Measurements from ENCODE around the gene RBBP8NL.

RBBP8NL gene

DNA sequence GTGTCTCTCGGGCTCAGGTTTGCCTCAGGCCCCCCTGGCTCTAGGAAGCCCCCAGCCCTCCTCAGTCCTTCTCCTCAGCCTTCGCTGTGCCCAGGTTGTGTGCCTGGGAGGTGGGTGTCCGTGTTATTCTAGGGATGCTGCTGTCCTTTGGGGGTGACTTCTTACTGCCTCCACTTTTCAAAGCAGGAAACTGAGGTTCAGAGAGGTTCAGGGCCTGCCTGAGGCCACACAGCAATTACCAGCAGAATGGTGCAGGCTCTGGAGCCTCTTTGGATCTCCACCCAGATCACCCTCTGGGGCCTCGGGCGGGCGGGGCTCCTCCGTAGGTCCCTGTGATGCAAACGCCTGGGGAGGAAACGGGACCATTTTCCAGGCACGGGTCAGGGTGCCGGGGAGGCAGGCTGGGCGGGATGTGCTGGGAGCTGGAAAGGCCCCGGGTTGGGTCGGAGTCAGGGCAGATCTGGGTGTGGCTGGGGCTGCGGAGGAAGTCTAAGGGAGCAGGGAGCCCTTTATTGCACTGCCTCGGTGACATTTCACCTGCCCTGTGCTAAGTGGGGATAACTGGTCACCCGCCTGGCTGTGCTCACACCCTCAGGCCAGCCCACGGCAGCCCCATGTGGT, 25.2 kb upstream of the RBBP8NL start:
- H3K79me2 ChIP-seq (ENCODE audit: control insufficient read depth, insufficient read depth, low read length, poor library complexity) = no peaks in the 10 kb centered on the region
- H2BK120ac ChIP-seq (ENCODE audit: insufficient read depth, low read length, poor library complexity) = no peak overlapping the region
- H3K9ac ChIP-seq (ENCODE audit: low read length) = no peak overlapping the region
- no peaks in the 10 kb centered on the region for H3K27me3 ChIP-seq (ENCODE audit: insufficient read depth, low read length)
- no peaks in the 10 kb centered on the region for H3K4me1 ChIP-seq (ENCODE audit: control insufficient read depth in 1 of 2, insufficient read depth in 2 of 2, low read length in 2 of 2)
- no peak overlapping the region for H2AK5ac ChIP-seq (ENCODE audit: low read length)
- no peak overlapping the region for H3K23ac ChIP-seq (ENCODE audit: low read length)
- H3K4me2 ChIP-seq (ENCODE audit: low read length) = no peak overlapping the region
- H3K14ac ChIP-seq (ENCODE audit: low read length) = no peak overlapping the region
- H4K12ac ChIP-seq (ENCODE audit: low read depth, low read length) = no peak overlapping the region
- no peak overlapping the region for H3K4ac ChIP-seq (ENCODE audit: low read depth, low read length)
- no peak overlapping the region for H4K8ac ChIP-seq (ENCODE audit: low read depth, low read length)
- H2BK5ac ChIP-seq (ENCODE audit: low read depth, low read length, poor library complexity) = no peak overlapping the region
- no peaks in the 10 kb centered on the region for H3K36me3 ChIP-seq (ENCODE audit: control insufficient read depth in 1 of 2, insufficient read depth in 2 of 2, low read length in 2 of 2)
- no peak overlapping the region for H2BK12ac ChIP-seq (ENCODE audit: low read length)
- H3K4me3 ChIP-seq (ENCODE audit: low read depth, low read length) = no peak overlapping the region
- no peak overlapping the region for H2AFZ ChIP-seq (ENCODE audit: insufficient read depth, low read length, poor library complexity)
- no peak overlapping the region for H3K18ac ChIP-seq (ENCODE audit: low read length)
- H3K9me3 ChIP-seq (ENCODE audit: insufficient read depth, low read depth, low read length) = no peaks in the 10 kb centered on the region
- no peak overlapping the region for H4K91ac ChIP-seq (ENCODE audit: low read depth, low read length)
- no peak overlapping the region for H3K27ac ChIP-seq (ENCODE audit: low read depth, low read length)
- DNase-seq = no peak
- no CpG with 5 or more reads among the region's 18 CpGs for WGBS (ENCODE audit: extremely low coverage, insufficient coverage, insufficient read length)
- H3K79me1 ChIP-seq (ENCODE audit: low read length) = no peaks in the 10 kb centered on the region

DNA sequence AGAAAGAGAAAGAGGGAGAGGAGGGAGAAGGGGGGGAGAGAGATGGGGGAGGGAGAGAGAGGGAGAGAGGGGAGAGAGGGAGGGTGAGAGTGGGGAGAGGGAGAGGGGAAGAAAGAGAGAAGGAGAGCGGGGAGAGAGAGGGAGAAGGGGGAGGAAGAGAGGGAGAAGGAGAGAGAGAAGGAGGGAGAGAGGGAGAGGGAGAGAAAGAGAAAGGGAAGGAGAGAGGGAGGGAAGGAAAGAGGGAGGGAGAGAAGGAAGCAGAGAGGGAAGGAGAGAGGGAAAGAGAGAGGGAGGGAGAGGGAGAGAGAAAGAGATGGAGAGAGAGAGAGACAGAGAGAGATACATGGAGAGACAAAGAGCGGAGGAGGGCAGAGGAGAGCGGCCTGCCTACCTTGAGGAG, 24.6 kb upstream of the RBBP8NL start:
- H3K79me1 ChIP-seq (ENCODE audit: low read length) = no peaks in the 10 kb centered on the region
- no peak overlapping the region for H2BK12ac ChIP-seq (ENCODE audit: low read length)
- no peaks in the 10 kb centered on the region for H3K27me3 ChIP-seq (ENCODE audit: insufficient read depth, low read length)
- H3K4ac ChIP-seq (ENCODE audit: low read depth, low read length) = no peak overlapping the region
- no peak overlapping the region for H2AK5ac ChIP-seq (ENCODE audit: low read length)
- no peak overlapping the region for H3K4me3 ChIP-seq (ENCODE audit: low read depth, low read length)
- no peak overlapping the region for H3K14ac ChIP-seq (ENCODE audit: low read length)
- no peaks in the 10 kb centered on the region for H3K4me1 ChIP-seq (ENCODE audit: control insufficient read depth in 1 of 2, insufficient read depth in 2 of 2, low read length in 2 of 2)
- H3K9me3 ChIP-seq (ENCODE audit: insufficient read depth, low read depth, low read length) = no peaks in the 10 kb centered on the region
- no peak overlapping the region for H3K4me2 ChIP-seq (ENCODE audit: low read length)
- no peaks in the 10 kb centered on the region for H3K36me3 ChIP-seq (ENCODE audit: control insufficient read depth in 1 of 2, insufficient read depth in 2 of 2, low read length in 2 of 2)
- H2BK120ac ChIP-seq (ENCODE audit: insufficient read depth, low read length, poor library complexity) = no peak overlapping the region
- DNase-seq = no peak
- H3K18ac ChIP-seq (ENCODE audit: low read length) = no peak overlapping the region
- H3K79me2 ChIP-seq (ENCODE audit: control insufficient read depth, insufficient read depth, low read length, poor library complexity) = no peaks in the 10 kb centered on the region
- WGBS (ENCODE audit: extremely low coverage, insufficient coverage, insufficient read length) = 94% methylated on average over 1 of the region's 3 CpGs
- no peak overlapping the region for H3K27ac ChIP-seq (ENCODE audit: low read depth, low read length)
- H4K91ac ChIP-seq (ENCODE audit: low read depth, low read length) = no peak overlapping the region
- no peak overlapping the region for H2BK5ac ChIP-seq (ENCODE audit: low read depth, low read length, poor library complexity)
- no peak overlapping the region for H3K9ac ChIP-seq (ENCODE audit: low read length)
- no peak overlapping the region for H2AFZ ChIP-seq (ENCODE audit: insufficient read depth, low read length, poor library complexity)
- no peak overlapping the region for H4K12ac ChIP-seq (ENCODE audit: low read depth, low read length)
- no peak overlapping the region for H4K8ac ChIP-seq (ENCODE audit: low read depth, low read length)
- H3K23ac ChIP-seq (ENCODE audit: low read length) = no peak overlapping the region

DNA sequence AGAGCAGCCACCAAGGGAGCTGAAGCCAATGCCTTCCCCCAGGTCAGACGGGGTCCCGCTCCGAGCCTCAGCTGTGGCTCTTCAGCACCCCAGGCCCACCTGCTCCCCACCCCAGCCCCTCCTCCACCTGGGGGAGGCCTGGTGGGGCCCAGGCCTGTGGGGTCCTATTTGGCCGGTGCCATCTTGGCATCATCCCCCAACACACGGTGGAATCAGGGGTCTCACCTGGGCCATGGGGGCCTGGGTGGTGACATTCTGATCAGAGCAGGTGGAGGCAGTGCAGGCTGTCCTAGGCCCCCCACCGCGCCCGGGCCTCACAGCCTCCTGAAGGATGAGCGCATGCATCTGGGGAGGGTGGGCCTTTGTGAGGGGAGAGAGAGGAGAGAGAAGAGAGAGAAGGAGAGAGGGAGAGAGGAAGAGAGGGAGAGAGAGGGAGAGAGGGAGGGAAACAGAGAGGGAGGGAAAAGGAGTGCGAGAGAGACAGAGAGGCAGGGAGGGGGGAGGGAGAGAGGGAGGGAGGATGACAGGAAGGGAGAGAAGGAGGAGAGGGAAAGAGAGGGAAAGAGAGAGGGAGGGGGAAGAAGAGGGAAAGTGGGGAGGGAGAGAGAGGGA, 23.9 kb upstream of the RBBP8NL start:
- Histone ChIP-seq H3K14ac (ENCODE audit: low read length) (no peak overlapping the region), H3K9me3 (ENCODE audit: insufficient read depth, low read depth, low read length) (no peaks in the 10 kb centered on the region), H4K91ac (ENCODE audit: low read depth, low read length) (no peak overlapping the region), H3K18ac (ENCODE audit: low read length) (no peak overlapping the region), H3K4ac (ENCODE audit: low read depth, low read length) (no peak overlapping the region), H2BK5ac (ENCODE audit: low read depth, low read length, poor library complexity) (no peak overlapping the region), H3K4me1 (ENCODE audit: control insufficient read depth in 1 of 2, insufficient read depth in 2 of 2, low read length in 2 of 2) (no peaks in the 10 kb centered on the region), H2BK120ac (ENCODE audit: insufficient read depth, low read length, poor library complexity) (no peak overlapping the region), H3K27me3 (ENCODE audit: insufficient read depth, low read length) (no peaks in the 10 kb centered on the region), H3K9ac (ENCODE audit: low read length) (no peak overlapping the region), H3K4me3 (ENCODE audit: low read depth, low read length) (no peak overlapping the region), H4K8ac (ENCODE audit: low read depth, low read length) (no peak overlapping the region), H4K12ac (ENCODE audit: low read depth, low read length) (no peak overlapping the region), H3K79me1 (ENCODE audit: low read length) (no peaks in the 10 kb centered on the region), H3K79me2 (ENCODE audit: control insufficient read depth, insufficient read depth, low read length, poor library complexity) (no peaks in the 10 kb centered on the region), H2AFZ (ENCODE audit: insufficient read depth, low read length, poor library complexity) (no peak overlapping the region), H3K23ac (ENCODE audit: low read length) (no peak overlapping the region), H2AK5ac (ENCODE audit: low read length) (no peak overlapping the region), H3K36me3 (ENCODE audit: control insufficient read depth in 1 of 2, insufficient read depth in 2 of 2, low read length in 2 of 2) (no peaks in the 10 kb centered on the region), H3K4me2 (ENCODE audit: low read length) (no peak overlapping the region), H2BK12ac (ENCODE audit: low read length) (no peak overlapping the region), H3K27ac (ENCODE audit: low read depth, low read length) (no peak overlapping the region)
- WGBS (ENCODE audit: extremely low coverage, insufficient coverage, insufficient read length) = no CpG with 5 or more reads among the region's 10 CpGs
- no peak for DNase-seq

DNA sequence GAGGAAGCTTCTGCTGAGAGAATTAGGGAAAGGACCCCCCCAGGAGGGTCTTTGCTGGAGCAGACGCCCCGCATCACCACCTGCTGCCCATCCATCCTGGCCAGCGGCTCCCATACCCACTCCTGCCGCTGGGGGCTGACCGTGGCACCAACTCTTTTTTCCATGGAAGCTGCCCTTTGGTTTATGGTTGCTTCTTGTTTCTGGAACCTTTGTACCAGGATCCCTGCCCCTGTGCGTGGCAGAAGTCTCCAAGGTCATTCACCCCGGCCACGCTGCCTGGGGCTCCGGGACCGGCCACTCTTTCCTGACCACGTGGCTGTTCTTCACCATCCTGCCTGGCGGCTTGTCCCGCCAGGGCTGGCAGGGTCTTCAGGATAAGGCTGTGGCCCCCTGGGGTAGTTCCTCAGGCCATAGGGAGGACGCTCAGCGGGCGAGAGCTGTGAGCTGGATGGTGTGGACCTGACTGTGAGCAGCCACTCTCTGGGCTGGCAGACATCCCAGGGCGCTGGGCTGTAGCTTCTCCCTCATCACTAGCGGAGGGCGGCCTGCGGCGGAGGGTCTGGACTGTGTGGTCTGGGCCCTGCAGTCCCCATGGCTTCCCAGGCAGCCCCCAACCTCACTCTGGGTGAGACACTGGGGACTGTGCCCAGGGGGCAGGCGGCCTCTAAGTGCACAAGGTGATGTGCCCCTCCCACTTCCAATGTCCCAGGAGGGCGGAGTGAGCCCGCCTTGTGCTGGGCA, 22.8 kb upstream of the RBBP8NL start:
- Histone ChIP-seq H4K91ac (ENCODE audit: low read depth, low read length) (no peak overlapping the region), H2BK12ac (ENCODE audit: low read length) (no peak overlapping the region), H3K9ac (ENCODE audit: low read length) (no peak overlapping the region), H4K12ac (ENCODE audit: low read depth, low read length) (no peak overlapping the region), H3K9me3 (ENCODE audit: insufficient read depth, low read depth, low read length) (no peaks in the 10 kb centered on the region), H3K4me1 (ENCODE audit: control insufficient read depth in 1 of 2, insufficient read depth in 2 of 2, low read length in 2 of 2) (no peaks in the 10 kb centered on the region), H3K79me1 (ENCODE audit: low read length) (no peaks in the 10 kb centered on the region), H3K4me3 (ENCODE audit: low read depth, low read length) (no peak overlapping the region), H3K18ac (ENCODE audit: low read length) (no peak overlapping the region), H3K27me3 (ENCODE audit: insufficient read depth, low read length) (no peaks in the 10 kb centered on the region), H2AFZ (ENCODE audit: insufficient read depth, low read length, poor library complexity) (no peak overlapping the region), H3K23ac (ENCODE audit: low read length) (no peak overlapping the region), H3K27ac (ENCODE audit: low read depth, low read length) (no peak overlapping the region), H4K8ac (ENCODE audit: low read depth, low read length) (no peak overlapping the region), H3K4me2 (ENCODE audit: low read length) (no peak overlapping the region), H3K4ac (ENCODE audit: low read depth, low read length) (no peak overlapping the region), H2AK5ac (ENCODE audit: low read length) (no peak overlapping the region), H2BK120ac (ENCODE audit: insufficient read depth, low read length, poor library complexity) (no peak overlapping the region), H3K14ac (ENCODE audit: low read length) (no peak overlapping the region), H3K79me2 (ENCODE audit: control insufficient read depth, insufficient read depth, low read length, poor library complexity) (no peaks in the 10 kb centered on the region), H3K36me3 (ENCODE audit: control insufficient read depth in 1 of 2, insufficient read depth in 2 of 2, low read length in 2 of 2) (no peaks in the 10 kb centered on the region), H2BK5ac (ENCODE audit: low read depth, low read length, poor library complexity) (no peak overlapping the region)
- WGBS (ENCODE audit: extremely low coverage, insufficient coverage, insufficient read length) = no CpG with 5 or more reads among the region's 24 CpGs
- peak in 1 of 2 donors; percentile 17 for DNase-seq
